SK-N-SH (cell line): ENCODE results near the gene CD38. TPM values are rescaled to one million over a fixed set of nuclear protein-coding genes. Genes with fewer than 3 reads are reported as not detected.

Experiments
- CTCF ChIA-PET: fragments of 300-600, 350-600 bp; formaldehyde crosslinking; extraction: SDS; loops from one replicate; lab custom pipeline; 2021; lab: Yijun Ruan, JAX
- POLR2A ChIA-PET: fragments of 350-600 bp; sonication (Branson Sonifier 250); formaldehyde crosslinking; extraction: SDS; loops from one replicate; lab custom pipeline; 2020; ENCODE audit warnings: antibody characterized with exemption, inconsistent platforms; lab: Yijun Ruan, JAX
- DNase-seq: peaks from one replicate; pipeline ENCODE4 v3.0.0; 2012
- H2AFZ ChIP-seq: fragments of 200-600 bp; sonication (generic); 2 replicates; pipeline ENCODE4 v1.8.1; 2016; ENCODE audit warnings: antibody characterized with exemption, mild to moderate bottlenecking, low read depth
- H3F3A ChIP-seq: fragments of 200-600 bp; sonication (generic); replicated peaks from 2 replicates; pipeline ENCODE3; 2016; ENCODE audit warnings: antibody characterized with exemption, mild to moderate bottlenecking; ENCODE audit not compliant: insufficient read depth
- H3K27ac ChIP-seq, 2 experiments: fragments of 200-500 bp in 1 of 2; fragments of 200-600 bp in 1 of 2; sonication (Bioruptor generic) in 1 of 2; sonication (generic), shearing (Covaris generic) in 1 of 2; 2 replicates each; pipeline versions ENCODE4 v1.5.1 to v1.6.1; 2014 to 2016; ENCODE audit warnings: low read depth in 2 of 2, inconsistent platforms in 1 of 2, low read length in 1 of 2, mild to moderate bottlenecking in 1 of 2, mixed read lengths in 1 of 2
- H3K27me3 ChIP-seq: fragments of 200-600 bp; sonication (generic), shearing (Covaris generic); 2 replicates; pipeline ENCODE4 v1.6.1; 2016; ENCODE audit warnings: mixed run types; ENCODE audit not compliant: insufficient read depth
- H3K36me3 ChIP-seq, 2 experiments: fragments of 200-500 bp in 1 of 2; fragments of 200-600 bp in 1 of 2; sonication (Bioruptor generic) in 1 of 2; sonication (generic) in 1 of 2; replicated peaks in 1 of 2; 2 replicates each; pipeline versions ENCODE3 to v1.5.1; 2014 to 2016; ENCODE audit warnings: low read length in 1 of 2, mild to moderate bottlenecking in 1 of 2; ENCODE audit not compliant: insufficient read depth in 2 of 2, control insufficient read depth in 1 of 2
- H3K4me1 ChIP-seq, 2 experiments: fragments of 200-500 bp in 1 of 2; fragments of 200-600 bp in 1 of 2; sonication (Bioruptor generic) in 1 of 2; sonication (generic), shearing (Covaris generic) in 1 of 2; 2 replicates each; pipeline versions ENCODE4 v1.5.1 to v1.6.1; 2014 to 2016; ENCODE audit warnings: low read depth in 1 of 2, low read length in 1 of 2, mixed run types in 1 of 2; ENCODE audit not compliant: insufficient read depth in 2 of 2, control insufficient read depth in 1 of 2
- H3K4me2 ChIP-seq: fragments of 200-600 bp; sonication (generic), shearing (Covaris generic); 2 replicates; pipeline ENCODE4 v1.6.1; 2017; ENCODE audit warnings: mixed run types
- H3K4me3 ChIP-seq, 2 experiments: fragments of 200-500 bp in 1 of 2; fragments of 200-600 bp in 1 of 2; sonication (Bioruptor generic) in 1 of 2; sonication (generic), shearing (Covaris generic) in 1 of 2; 2 replicates each; pipeline versions ENCODE4 v1.5.1 to v1.8.1; 2014 to 2016; ENCODE audit warnings: low read depth in 2 of 2, inconsistent platforms in 1 of 2, low read length in 1 of 2, mild to moderate bottlenecking in 1 of 2, mixed read lengths in 1 of 2, moderate library complexity in 1 of 2
- H3K79me2 ChIP-seq: fragments of 200-600 bp; sonication (generic); 2 replicates; pipeline ENCODE4 v1.8.1; 2017; ENCODE audit warnings: mild to moderate bottlenecking; ENCODE audit not compliant: insufficient read depth
- H3K9ac ChIP-seq: fragments of 200-600 bp; sonication (generic); 2 replicates; pipeline ENCODE4 v1.6.1; 2017; ENCODE audit warnings: mixed run types
- H3K9me2 ChIP-seq: fragments of 200-600 bp; sonication (generic); 2 replicates; pipeline ENCODE4 v1.6.1; 2017; ENCODE audit warnings: mixed run types
- H3K9me3 ChIP-seq: fragments of 200-600 bp; sonication (generic); 2 replicates; pipeline ENCODE4 v1.6.1; 2017; ENCODE audit warnings: mixed run types, mild to moderate bottlenecking, moderate library complexity
- H4K20me1 ChIP-seq: fragments of 200-600 bp; sonication (generic); 2 replicates; pipeline ENCODE4 v1.6.1; 2017; ENCODE audit warnings: mild to moderate bottlenecking, mixed run types; ENCODE audit not compliant: insufficient read depth
- CHD2 ChIP-seq: fragments of 150-350 bp; IDR thresholded peaks from 2 replicates; pipeline ENCODE4 v1.6.1; 2018; ENCODE audit warnings: low read length; ENCODE audit not compliant: partially characterized antibody
- EP300 ChIP-seq, 2 experiments: IDR thresholded peaks; 2 replicates each; pipeline versions ENCODE4 v1.4.0 to v1.6.1; 2012; ENCODE audit warnings: borderline replicate concordance in 1 of 2, low read depth in 1 of 2, low read length in 1 of 2
- EZH2phosphoT487 ChIP-seq: fragments of 200-600 bp; sonication (generic); IDR thresholded peaks from 2 replicates; pipeline ENCODE4 v1.6.1; 2017; ENCODE audit warnings: low read depth, mixed run types, mild to moderate bottlenecking, antibody characterized with exemption, moderate library complexity, borderline replicate concordance
- MEF2A ChIP-seq: IDR thresholded peaks from 2 replicates; pipeline ENCODE4 v1.4.0; 2012; ENCODE audit warnings: low read depth, borderline replicate concordance
- RCOR1 ChIP-seq: fragments of 150-350 bp; IDR thresholded peaks from 2 replicates; pipeline ENCODE4 v1.6.1; 2017; ENCODE audit warnings: antibody characterized with exemption, low read length
- RXRA ChIP-seq: IDR thresholded peaks from 2 replicates; pipeline ENCODE4 v1.4.0; 2012; ENCODE audit warnings: low read depth, mild to moderate bottlenecking, borderline replicate concordance
- SIN3A ChIP-seq: IDR thresholded peaks from 2 replicates; pipeline ENCODE4 v1.6.1; 2012; ENCODE audit warnings: low read depth, mild to moderate bottlenecking, low read length, moderate library complexity, borderline replicate concordance
- TEAD4 ChIP-seq: IDR thresholded peaks from 2 replicates; pipeline ENCODE4 v1.4.0; 2012; ENCODE audit warnings: mild to moderate bottlenecking, borderline replicate concordance; ENCODE audit not compliant: insufficient read depth
- WGBS: methylation state at CpG from one replicate; pipeline ENCODE4 v1.1.6; 2017; ENCODE audit warnings: low lambda C conversion rate; 5-methylcytosine and 5-hydroxymethylcytosine counted together
- polyA plus RNA-seq, 3 experiments: library from polyadenylated mRNA; depleted of rRNA; stranded (reverse); fragments of >200 nt; gene quantifications; 2 replicates each; pipeline ENCODE4 v1.2.3, GENCODE V29; 2012
- TF ChIP-seq, protein P1 (sequence below): IDR thresholded peaks from 2 replicates; pipeline ENCODE4 v1.4.0; 2012; ENCODE audit warnings: low read depth, borderline replicate concordance
- TF ChIP-seq, protein P2 (sequence below): IDR thresholded peaks from 2 replicates; pipeline ENCODE4 v1.4.0; 2012; ENCODE audit warnings: low read depth
- TF ChIP-seq, protein P3 (sequence below): IDR thresholded peaks from 2 replicates; pipeline ENCODE4; 2012
- TF ChIP-seq, protein P4 (sequence below): fragments of 150-350 bp; IDR thresholded peaks from 2 replicates; pipeline ENCODE4 v1.6.1; 2016; ENCODE audit warnings: mild to moderate bottlenecking, low read depth, low read length
- TF ChIP-seq, protein P5 (sequence below): fragments of 200-600 bp; sonication (generic); IDR thresholded peaks from 2 replicates; pipeline ENCODE4 v1.6.1; 2017; ENCODE audit warnings: antibody characterized with exemption, mild to moderate bottlenecking, moderate library complexity

The CD38 gene
- polyA plus RNA-seq, 1 of the 3 experiments (the other 2 are of a cell fraction), result 0.02 TPM

DNA sequence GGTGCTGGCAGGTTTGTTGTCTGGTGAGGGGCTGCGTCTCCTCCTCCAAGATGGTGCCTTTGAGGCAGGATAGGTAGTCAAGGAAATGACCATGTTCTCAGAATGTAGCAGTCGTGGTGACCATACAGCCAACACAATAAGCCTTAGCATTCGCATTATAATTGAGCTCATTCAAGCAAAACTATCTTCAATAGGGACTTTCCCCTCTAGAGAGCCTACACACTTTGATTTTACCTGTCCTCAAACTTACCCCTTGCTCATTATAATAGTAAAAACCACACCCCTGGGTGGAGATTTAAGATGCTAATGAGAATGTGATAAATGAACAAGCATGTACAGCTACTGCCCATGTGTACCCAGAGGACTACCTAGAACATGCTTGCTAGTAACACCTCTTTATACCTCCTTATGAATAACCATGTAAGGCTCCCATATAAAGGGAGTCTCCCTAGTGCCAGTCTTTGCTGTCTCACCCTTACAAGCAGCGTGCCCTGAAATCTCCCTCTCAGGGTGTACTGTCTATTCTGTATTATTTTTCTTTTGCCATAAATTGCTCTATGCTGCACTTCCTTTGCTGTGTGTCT, 112.2 kb downstream of the CD38 start:
- Histone ChIP-seq H3K36me3 (no peaks in the 10 kb centered on the region), H2AFZ (no peak overlapping the region), H4K20me1 (no peaks in the 10 kb centered on the region), H3K4me1 (no peaks in the 10 kb centered on the region), H3K9me3 (no peaks in the 10 kb centered on the region), H3K79me2 (no peaks in the 10 kb centered on the region), H3K27ac (no peak overlapping the region), H3K27me3 (no peaks in the 10 kb centered on the region), H3F3A (no peaks in the 10 kb centered on the region), H3K4me2 (no peak overlapping the region), H3K9ac (no peak overlapping the region), H3K4me3 (no peak overlapping the region), H3K9me2 (no peaks in the 10 kb centered on the region)
- TF ChIP-seq, protein P1, sequence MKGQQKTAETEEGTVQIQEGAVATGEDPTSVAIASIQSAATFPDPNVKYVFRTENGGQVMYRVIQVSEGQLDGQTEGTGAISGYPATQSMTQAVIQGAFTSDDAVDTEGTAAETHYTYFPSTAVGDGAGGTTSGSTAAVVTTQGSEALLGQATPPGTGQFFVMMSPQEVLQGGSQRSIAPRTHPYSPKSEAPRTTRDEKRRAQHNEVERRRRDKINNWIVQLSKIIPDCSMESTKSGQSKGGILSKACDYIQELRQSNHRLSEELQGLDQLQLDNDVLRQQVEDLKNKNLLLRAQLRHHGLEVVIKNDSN, result no peak
- no peak for TF ChIP-seq SIN3A
- no peak for TF ChIP-seq CHD2
- TF ChIP-seq, protein P2, sequence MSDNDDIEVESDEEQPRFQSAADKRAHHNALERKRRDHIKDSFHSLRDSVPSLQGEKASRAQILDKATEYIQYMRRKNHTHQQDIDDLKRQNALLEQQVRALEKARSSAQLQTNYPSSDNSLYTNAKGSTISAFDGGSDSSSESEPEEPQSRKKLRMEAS, result no peak
- TF ChIP-seq RXRA, result no peak
- TF ChIP-seq, protein P3, sequence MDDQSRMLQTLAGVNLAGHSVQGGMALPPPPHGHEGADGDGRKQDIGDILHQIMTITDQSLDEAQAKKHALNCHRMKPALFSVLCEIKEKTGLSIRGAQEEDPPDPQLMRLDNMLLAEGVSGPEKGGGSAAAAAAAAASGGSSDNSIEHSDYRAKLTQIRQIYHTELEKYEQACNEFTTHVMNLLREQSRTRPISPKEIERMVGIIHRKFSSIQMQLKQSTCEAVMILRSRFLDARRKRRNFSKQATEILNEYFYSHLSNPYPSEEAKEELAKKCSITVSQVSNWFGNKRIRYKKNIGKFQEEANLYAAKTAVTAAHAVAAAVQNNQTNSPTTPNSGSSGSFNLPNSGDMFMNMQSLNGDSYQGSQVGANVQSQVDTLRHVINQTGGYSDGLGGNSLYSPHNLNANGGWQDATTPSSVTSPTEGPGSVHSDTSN, result no peak
- TF ChIP-seq EZH2phosphoT487, result no peak
- TF ChIP-seq EP300 (IDR thresholded peaks at IDR 0.05; ENCODE audit: borderline replicate concordance in 1 of 2, low read depth in 1 of 2, low read length in 1 of 2), result no peak
- TF ChIP-seq MEF2A, result no peak
- TF ChIP-seq, protein P4, sequence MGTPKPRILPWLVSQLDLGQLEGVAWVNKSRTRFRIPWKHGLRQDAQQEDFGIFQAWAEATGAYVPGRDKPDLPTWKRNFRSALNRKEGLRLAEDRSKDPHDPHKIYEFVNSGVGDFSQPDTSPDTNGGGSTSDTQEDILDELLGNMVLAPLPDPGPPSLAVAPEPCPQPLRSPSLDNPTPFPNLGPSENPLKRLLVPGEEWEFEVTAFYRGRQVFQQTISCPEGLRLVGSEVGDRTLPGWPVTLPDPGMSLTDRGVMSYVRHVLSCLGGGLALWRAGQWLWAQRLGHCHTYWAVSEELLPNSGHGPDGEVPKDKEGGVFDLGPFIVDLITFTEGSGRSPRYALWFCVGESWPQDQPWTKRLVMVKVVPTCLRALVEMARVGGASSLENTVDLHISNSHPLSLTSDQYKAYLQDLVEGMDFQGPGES, result no peak
- TF ChIP-seq, protein P5, sequence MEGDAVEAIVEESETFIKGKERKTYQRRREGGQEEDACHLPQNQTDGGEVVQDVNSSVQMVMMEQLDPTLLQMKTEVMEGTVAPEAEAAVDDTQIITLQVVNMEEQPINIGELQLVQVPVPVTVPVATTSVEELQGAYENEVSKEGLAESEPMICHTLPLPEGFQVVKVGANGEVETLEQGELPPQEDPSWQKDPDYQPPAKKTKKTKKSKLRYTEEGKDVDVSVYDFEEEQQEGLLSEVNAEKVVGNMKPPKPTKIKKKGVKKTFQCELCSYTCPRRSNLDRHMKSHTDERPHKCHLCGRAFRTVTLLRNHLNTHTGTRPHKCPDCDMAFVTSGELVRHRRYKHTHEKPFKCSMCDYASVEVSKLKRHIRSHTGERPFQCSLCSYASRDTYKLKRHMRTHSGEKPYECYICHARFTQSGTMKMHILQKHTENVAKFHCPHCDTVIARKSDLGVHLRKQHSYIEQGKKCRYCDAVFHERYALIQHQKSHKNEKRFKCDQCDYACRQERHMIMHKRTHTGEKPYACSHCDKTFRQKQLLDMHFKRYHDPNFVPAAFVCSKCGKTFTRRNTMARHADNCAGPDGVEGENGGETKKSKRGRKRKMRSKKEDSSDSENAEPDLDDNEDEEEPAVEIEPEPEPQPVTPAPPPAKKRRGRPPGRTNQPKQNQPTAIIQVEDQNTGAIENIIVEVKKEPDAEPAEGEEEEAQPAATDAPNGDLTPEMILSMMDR, result no peak
- no peak for TF ChIP-seq TEAD4
- no peak for TF ChIP-seq RCOR1
- POLR2A ChIA-PET, result no interaction called here
- WGBS, result 88% methylated on average over 4 of the region's 4 CpGs
- CTCF ChIA-PET, result interaction anchor here (1.1 to 5.2 kb wide), 4 partner anchors 8 to 85 kb away, joined by 3 to 33 read pairs (median 10); partner anchors contain the start of gene FGFBP2
- DNase-seq, result no peak
